HEK293 (cell line): ENCODE measurements around the gene ZNF83.

Experiments used
- CTCF ChIA-PET: fragments of 350-600 bp; formaldehyde crosslinking; extraction: SDS; loops from one replicate; lab custom pipeline; 2021; ENCODE audit warnings: antibody characterized with exemption; lab: Yijun Ruan, JAX
- POLR2A ChIA-PET: fragments of 300-600 bp; formaldehyde crosslinking; extraction: SDS; loops from one replicate; lab custom pipeline; 2020; ENCODE audit warnings: antibody characterized with exemption, inconsistent platforms; lab: Yijun Ruan, JAX
- H3K27ac ChIP-seq: fragments of 200-500 bp; sonication (Bioruptor generic); 2 replicates; pipeline ENCODE4 v1.5.1; 2014; ENCODE audit warnings: low read depth, low read length, control low read depth, inconsistent platforms; ENCODE audit errors: extremely low read depth
- H3K36me3 ChIP-seq, 2 experiments: fragments of 200-500 bp in 1 of 2; sonication (Bioruptor generic) in 1 of 2; 1 replicate in 1 of 2; 2 replicates in 1 of 2; pipeline ENCODE4 v1.5.1; 2014 to 2017; ENCODE audit warnings: inconsistent platforms in 2 of 2, low read length in 2 of 2; ENCODE audit not compliant: control insufficient read depth in 2 of 2, insufficient read depth in 1 of 2
- H3K4me1 ChIP-seq: fragments of 200-500 bp; sonication (Bioruptor generic); 2 replicates; pipeline ENCODE4 v1.5.1; 2014; ENCODE audit warnings: mild to moderate bottlenecking, low read length, inconsistent platforms; ENCODE audit not compliant: control insufficient read depth, insufficient read depth
- H3K4me3 ChIP-seq: 2 replicates; pipeline ENCODE4 v1.5.1; 2011; ENCODE audit warnings: low read depth, mild to moderate bottlenecking, control low read depth, low read length, moderate library complexity
- H3K9me3 ChIP-seq: fragments of 200-500 bp; sonication (Bioruptor generic); 2 replicates; pipeline ENCODE4 v1.5.1; 2014; ENCODE audit warnings: low read depth, low read length, inconsistent platforms; ENCODE audit not compliant: control insufficient read depth, insufficient read depth
- ATF2 ChIP-seq: fragments of 450-650 bp; formaldehyde crosslinking; IDR thresholded peaks from 2 replicates; pipeline ENCODE4 v1.5.1; 2016; ENCODE audit warnings: missing biosample characterization, missing genetic modification characterization, low read depth
- EGR2 ChIP-seq: fragments of 450-650 bp; formaldehyde crosslinking; IDR thresholded peaks from 2 replicates; pipeline ENCODE4 v1.5.1; 2016; ENCODE audit warnings: low read depth, missing biosample characterization, missing genetic modification characterization
- KLF16 ChIP-seq: fragments of 450-650 bp; formaldehyde crosslinking; IDR thresholded peaks from 2 replicates; pipeline ENCODE4 v1.5.1; 2017; ENCODE audit warnings: missing biosample characterization, missing genetic modification characterization
- SCRT1 ChIP-seq: fragments of 450-650 bp; formaldehyde crosslinking; IDR thresholded peaks from 2 replicates; pipeline ENCODE4 v1.5.1; 2016; ENCODE audit warnings: missing biosample characterization, missing genetic modification characterization, borderline replicate concordance
- TCF7L2 ChIP-seq: IDR thresholded peaks from 2 replicates; pipeline ENCODE4 v1.6.1; 2011; ENCODE audit warnings: low read depth, mild to moderate bottlenecking, inconsistent platforms, low read length, moderate library complexity, borderline replicate concordance
- ZNF133 ChIP-seq: fragments of 450-650 bp; formaldehyde crosslinking; IDR thresholded peaks from 2 replicates; pipeline ENCODE4 v1.5.1; 2016; ENCODE audit warnings: missing biosample characterization, missing genetic modification characterization
- ZNF155 ChIP-seq: fragments of 450-650 bp; formaldehyde crosslinking; IDR thresholded peaks from 2 replicates; pipeline ENCODE4 v1.5.1; 2016; ENCODE audit warnings: missing biosample characterization, missing genetic modification characterization
- ZNF2 ChIP-seq: fragments of 450-650 bp; formaldehyde crosslinking; IDR thresholded peaks from 2 replicates; pipeline ENCODE4 v1.5.1; 2016; ENCODE audit warnings: missing biosample characterization, missing genetic modification characterization
- ZNF274 ChIP-seq, 2 experiments: fragments of 200-500 bp in 1 of 2; fragments of 450-650 bp in 1 of 2; sonication (Bioruptor generic) in 1 of 2; formaldehyde crosslinking in 1 of 2; IDR thresholded peaks; 2 replicates each; pipeline versions ENCODE4 v1.5.1 to v1.6.1; 2014 to 2016; ENCODE audit warnings: borderline replicate concordance in 1 of 2, inconsistent platforms in 1 of 2, low read length in 1 of 2, missing biosample characterization in 1 of 2, missing genetic modification characterization in 1 of 2
- ZNF302 ChIP-seq: fragments of 450-650 bp; formaldehyde crosslinking; IDR thresholded peaks from 2 replicates; pipeline ENCODE4 v1.5.1; 2016; ENCODE audit warnings: missing biosample characterization, missing genetic modification characterization, low read depth
- ZNF416 ChIP-seq: fragments of 450-650 bp; formaldehyde crosslinking; IDR thresholded peaks from 2 replicates; pipeline ENCODE4 v1.5.1; 2016; ENCODE audit warnings: missing biosample characterization, missing genetic modification characterization
- ZNF513 ChIP-seq: fragments of 450-650 bp; IDR thresholded peaks from 2 replicates; pipeline ENCODE4 v1.5.1; 2018; ENCODE audit warnings: missing biosample characterization, missing genetic modification characterization
- ZNF544 ChIP-seq: fragments of 450-650 bp; formaldehyde crosslinking; IDR thresholded peaks from 2 replicates; pipeline ENCODE4 v1.5.0; 2017; ENCODE audit warnings: missing biosample characterization, missing genetic modification characterization
- ZNF555 ChIP-seq: fragments of 450-650 bp; formaldehyde crosslinking; conservative IDR thresholded peaks from 2 replicates; pipeline ENCODE4 v1.5.1; 2017; ENCODE audit warnings: missing biosample characterization, mild to moderate bottlenecking, missing genetic modification characterization, inconsistent platforms
- ZNF830 ChIP-seq: fragments of 450-650 bp; IDR thresholded peaks from 2 replicates; pipeline ENCODE4 v1.5.0; 2018; ENCODE audit warnings: missing biosample characterization, missing genetic modification characterization, low read depth, mild to moderate bottlenecking, moderate library complexity
- ZNF837 ChIP-seq: fragments of 450-650 bp; formaldehyde crosslinking; IDR thresholded peaks from 2 replicates; pipeline ENCODE4 v1.5.1; 2016; ENCODE audit warnings: missing biosample characterization, missing genetic modification characterization

ZNF83 gene

GRCh38 chr19:52653161-52653560 is 15.0 kb upstream of the ZNF83 start:
- CTCF ChIA-PET, result interaction anchor here (0.6 kb wide), 1 partner anchor 424 kb away, joined by 3 read pairs; no protein-coding TSS in a partner anchor
- Histone ChIP-seq H3K27ac (no peak overlapping the region), H3K4me3 (no peak overlapping the region), H3K36me3 (peaks cover 0 to 46% of the 10 kb centered on the region in 2 experiments; a peak in 1 of 3 replicates), H3K9me3 (no peaks in the 10 kb centered on the region), H3K4me1 (no peaks in the 10 kb centered on the region)
- POLR2A ChIA-PET, result no interaction called here
- TF ChIP-seq KLF16 (no peak), ATF2 (tag by site-specific recombination) (no peak)

GRCh38 chr19:52651956-52652355 is 13.8 kb upstream of the ZNF83 start:
- ChIA-PET CTCF (no interaction called here), POLR2A (no interaction called here)
- Histone ChIP-seq H3K36me3 (peaks cover 0 to 44% of the 10 kb centered on the region in 2 experiments; a peak in 1 of 3 replicates), H3K9me3 (no peaks in the 10 kb centered on the region), H3K27ac (no peak overlapping the region), H3K4me1 (no peaks in the 10 kb centered on the region), H3K4me3 (no peak overlapping the region)
- TF ChIP-seq EGR2 (tag by site-specific recombination) (no peak), ZNF544 (no peak)

GRCh38 chr19:52648336-52649016 is 10.3 kb upstream of the ZNF83 start:
- TF ChIP-seq ZNF155 (no peak), ZNF555 (tag by site-specific recombination) (no peak), ZNF133 (tag by site-specific recombination) (no peak), ZNF274 (IDR thresholded peaks at IDR 0.05; ENCODE audit: low read length) (no peak), ZNF274 (tag by site-specific recombination; IDR thresholded peaks at IDR 0.05; ENCODE audit: borderline replicate concordance) (no peak), ZNF830 (tag by site-specific recombination) (no peak), TCF7L2 (no peak), ZNF416 (tag by site-specific recombination) (no peak), SCRT1 (tag by site-specific recombination) (no peak), ZNF837 (tag by site-specific recombination) (no peak), ZNF302 (tag by site-specific recombination) (no peak), ZNF2 (tag by site-specific recombination) (no peak), ZNF513 (tag by site-specific recombination) (no peak)
- TF ChIP-seq, all 188 proteins: peak for 0
- POLR2A ChIA-PET, result no interaction called here
- Histone ChIP-seq H3K4me3 (no peak overlapping the region), H3K9me3 (no peaks in the 10 kb centered on the region), H3K36me3 (peaks cover 0 to 16% of the 10 kb centered on the region in 2 experiments; a peak in 1 of 3 replicates), H3K27ac (no peak overlapping the region), H3K4me1 (no peaks in the 10 kb centered on the region)
- CTCF ChIA-PET, result no interaction called here
